Astrocyte of the cerebellum (primary cell): ENCODE measurements around the gene ANO9.
"Not testable (repeated sequence)": the region's sequence is repeated elsewhere in the genome, so short reads cannot be mapped to it uniquely, and the experiment has no call there.

Experiments
- DNase-seq: peaks from one replicate; pipeline ENCODE4 v3.0.0-alpha.2; 2011; ENCODE audit warnings: low read depth
- H3K4me3 ChIP-seq: 2 replicates; pipeline ENCODE4 v1.5.1; 2011; ENCODE audit warnings: mild to moderate bottlenecking, low read depth, low read length, moderate library complexity
- CTCF ChIP-seq: IDR thresholded peaks from 2 replicates; pipeline ENCODE4 v1.5.1; 2012; ENCODE audit warnings: low read length, low read depth, moderate library complexity, mild to moderate bottlenecking; ENCODE audit errors: missing control alignments
- in situ Hi-C: cut with HindIII; loops from 2 replicates; pipeline ENCODE4 v1.10.0; 2017; ENCODE audit warnings: low sequenced_read_pairs

The ANO9 gene

GRCh38 chr11:429391-429790 lies 12.4 kb downstream of the ANO9 start:
- no peak for DNase-seq
- TF ChIP-seq CTCF: no peak
- H3K4me3 ChIP-seq: no peak overlapping the region
- in situ Hi-C loops: no loop called here

- TF ChIP-seq CTCF: no peak
- H3K4me3 ChIP-seq: no peak overlapping the region
- in situ Hi-C loops: no loop called here
- DNase-seq: no peak
Observed at GRCh38 chr11:428295-428694, 13.5 kb downstream of the ANO9 start.

- TF ChIP-seq CTCF: no peak
- no peak for DNase-seq
- H3K4me3 ChIP-seq: no peak overlapping the region
- in situ Hi-C loops: no loop called here
Observed at GRCh38 chr11:426851-427250, 15.0 kb downstream of the ANO9 start.

- no peak for TF ChIP-seq CTCF
- no peak for DNase-seq
Observed at GRCh38 chr11:425301-425700, 16.5 kb downstream of the ANO9 start.

GRCh38 chr11:424766-425165 lies 17.0 kb downstream of the ANO9 start:
- in situ Hi-C loops, DNase-seq, H3K4me3 ChIP-seq: not testable (repeated sequence)

More at GRCh38 chr11:425301-425700, 16.5 kb downstream of the ANO9 start:
- in situ Hi-C loops: no loop called here
- no peak overlapping the region for H3K4me3 ChIP-seq

GRCh38 chr11:424232-424631 lies 17.6 kb downstream of the ANO9 start:
- in situ Hi-C loops: no loop called here
- no peak for TF ChIP-seq CTCF
- no peak overlapping the region for H3K4me3 ChIP-seq
- no peak for DNase-seq

- DNase-seq: no peak
- no peak overlapping the region for H3K4me3 ChIP-seq
- in situ Hi-C loops: no loop called here
- no peak for TF ChIP-seq CTCF
Observed at GRCh38 chr11:422249-422656, 19.6 kb downstream of the ANO9 start.
